Heart right ventricle (tissue), 16 donors: Measurements from ENCODE around the gene ATAD3A. TPM values are rescaled to one million over a fixed set of nuclear protein-coding genes. Genes with fewer than 3 reads are reported as not detected.

ENCODE experiments used
- ATAC-seq, 8 donors: fragments of 200-7000 bp; cut with Tn5 transposase; one replicate each; pipeline ENCODE4 v1.9.1; 2020; ENCODE audit warnings: mild to moderate bottlenecking in 8 of 8, moderate library complexity in 8 of 8, moderate number of reproducible peaks in 1 of 8
- DNase-seq, 2 donors: peaks; one replicate each; pipeline ENCODE4 v3.0.0-alpha.2; 2020
- H3K27ac ChIP-seq, 10 donors: fragments of 200-600 bp; sonication (generic) in 2 of 10; one replicate each; pipeline versions ENCODE4 v1.5.0 to v1.8.0; 2020 to 2022; ENCODE audit warnings: mild to moderate bottlenecking in 3 of 10
- H3K27me3 ChIP-seq, 7 donors: fragments of 200-600 bp; one replicate each; pipeline ENCODE4 v1.8.0; 2021 to 2022; ENCODE audit warnings: mild to moderate bottlenecking in 2 of 7
- H3K36me3 ChIP-seq, 9 donors: fragments of 200-600 bp; sonication (generic) in 1 of 9; one replicate each; pipeline versions ENCODE4 v1.5.0 to v1.8.0; 2020 to 2022; ENCODE audit warnings: mild to moderate bottlenecking in 2 of 9
- H3K4me1 ChIP-seq, 9 donors: fragments of 200-600 bp; sonication (generic) in 1 of 9; one replicate each; pipeline versions ENCODE4 v1.5.0 to v1.8.0; 2020 to 2022; ENCODE audit warnings: mild to moderate bottlenecking in 4 of 9
- H3K4me3 ChIP-seq, 10 donors: fragments of 200-600 bp; sonication (generic) in 2 of 10; one replicate each; pipeline versions ENCODE4 v1.5.0 to v1.8.0; 2020 to 2022; ENCODE audit warnings: mild to moderate bottlenecking in 7 of 10, moderate library complexity in 2 of 10
- H3K9me3 ChIP-seq, 11 donors: fragments of 200-600 bp in 10 of 11; sonication (generic) in 2 of 11; one replicate each; pipeline versions ENCODE4 v1.5.0 to v1.8.0; 2013 to 2022; ENCODE audit warnings: mild to moderate bottlenecking in 2 of 11, control low read depth in 1 of 11, moderate library complexity in 1 of 11
- CTCF ChIP-seq, 9 donors: fragments of 200-600 bp; sonication (generic) in 2 of 9; IDR thresholded peaks; one replicate each; pipeline versions ENCODE4 v1.5.0 to v1.8.0; 2021 to 2022; ENCODE audit warnings: antibody characterized with exemption in 9 of 9, mild to moderate bottlenecking in 5 of 9, moderate library complexity in 1 of 9
- WGBS, 2 donors: extraction: QIAGEN DNeasy Blood & Tissue Kit; methylation state at CpG; one replicate each; pipeline ENCODE4 v1.1.7; 2013; ENCODE audit warnings: inconsistent platforms in 1 of 2; 5-methylcytosine and 5-hydroxymethylcytosine counted together
- intact Hi-C, 10 donors: fragments of 100-400 bp; cut with DNase I; formaldehyde crosslinking; loops; one replicate each; pipeline versions ENCODE4 v1.11.1 to v1.14.2; 2022
- polyA plus RNA-seq, 2 donors: library from polyadenylated mRNA; stranded (reverse); fragments of 200-250 nt; gene quantifications; one replicate each; pipeline ENCODE4 v1.2.3, GENCODE V29; 2013
- total RNA-seq, 10 donors: library from RNA; stranded (reverse); fragmentation: NEBNext Ultra II Directional in 3 of 10; extraction: Animal tissue kit (Norgen Biotek cat#: 25700) in 3 of 10; gene quantifications; one replicate each; pipeline versions ENCODE4 v1.2.1 to v1.2.4, GENCODE V29; 2021 to 2023
- donor health status: Arrhythmogenic right ventricular cardiomyopathy.
- donor health status: ischemic (EF 13 %, LVEDD 7.1; RV severe dilation, severe dysfunction).
- donor health status: healthy with polysubstance abuse.
- donor health status: DM: no; HTN: yes; CAD: no.
- donor health status: DM: no; HTN: no; CAD: no.
- donor health status: ischemic (EF 25% LVEDD 6.9; RV normal size, moderate dysfunction).
- donor health status: ischemic (EF 25% LVEDD 5.7; RV mildly dilated, moderate dysfunction).
- donor health status: healthy.
- donor health status: DM: yes; HTN: yes; CAD: no.
- donor health status: Ischemic cardiomyopathy.
- donor health status: ischemic (EF 35%, LVEDD 5.7; RV mildly dilated, moderate dysfunction).
- donor health status: nonischemic (EF 11% LVEDD 7.7; RV severe dilation, severe dysfunction).
- donor health status: DM: yes; HTN: yes; CAD: no.
- donor health status: PGD.
- donor health status: ischemic (EF 29% LVEDD 5.4; RV normal size, mild dysfunction).
- donor health status: nonischemic (EF 23%, LVEDD 6.1; RV moderate dilation, normal function).

ATAD3A gene
- total and polyA plus RNA-seq, 12 donors: 13.2 to 39.4 (median 16.0) TPM

GRCh38 chr1:1538989-1539309 lies 27.0 kb downstream of the ATAD3A start:
- H3K27me3 ChIP-seq: peaks cover 0 to 15% (median 0%) of the 10 kb centered on the region in 7 donors
- 84 to 85% methylated on average over 18 of the region's 18 CpGs for WGBS, 2 donors
- H3K4me1 ChIP-seq: peaks cover 3 to 39% (median 24%) of the 10 kb centered on the region in 9 donors
- intact Hi-C loops: no loop called here
- H3K4me3 ChIP-seq: peak overlapping the region in 6 of 10 donors; percentile 57 to 70 (median 62)
- no peak for TF ChIP-seq CTCF (IDR thresholded peaks at IDR 0.05)
- no peaks in the 10 kb centered on the region for H3K9me3 ChIP-seq
- peaks cover 0 to 32% (median 4%) of the 10 kb centered on the region in 9 donors for H3K36me3 ChIP-seq
- H3K27ac ChIP-seq: peak overlapping the region in 6 of 10 donors; percentile 39 to 87 (median 77)
- ATAC-seq (no peak), DNase-seq (no peak)

GRCh38 chr1:1539310-1540089 lies 27.5 kb downstream of the ATAD3A start:
- H3K27me3 ChIP-seq: peaks cover 0 to 15% (median 0%) of the 10 kb centered on the region in 7 donors
- H3K4me1 ChIP-seq: peaks cover 3 to 45% (median 25%) of the 10 kb centered on the region in 9 donors
- no peaks in the 10 kb centered on the region for H3K9me3 ChIP-seq
- DNase-seq (peak in 1 of 2 donors; percentile 54), ATAC-seq (peak in 1 of 8 donors; percentile 6)
- H3K27ac ChIP-seq: peak overlapping the region in 8 of 10 donors; percentile 35 to 87 (median 77)
- no peak for TF ChIP-seq CTCF (IDR thresholded peaks at IDR 0.05)
- peaks cover 0 to 34% (median 4%) of the 10 kb centered on the region in 9 donors for H3K36me3 ChIP-seq
- WGBS, 2 donors: 16% methylated on average over 55 to 64 of the region's 66 CpGs
- H3K4me3 ChIP-seq: peak overlapping the region; percentile 8 to 70 (median 58)
- intact Hi-C loops: no loop called here

- Histone ChIP-seq H3K27ac (peak within 1 kb of the TSS in 9 of 10 donors; percentile 69 to 87 (median 79)), H3K27me3 (peaks cover 0 to 15% (median 0%) of the 10 kb centered on the region in 7 donors), H3K36me3 (peaks cover 0 to 38% (median 4%) of the 10 kb centered on the region in 9 donors), H3K4me3 (peak within 1 kb of the TSS; percentile 8 to 70 (median 58)), H3K9me3 (no peaks in the 10 kb centered on the region), H3K4me1 (peaks cover 3 to 48% (median 27%) of the 10 kb centered on the region in 9 donors)
- no peak for TF ChIP-seq CTCF (IDR thresholded peaks at IDR 0.05)
- intact Hi-C loops: no loop called here
- ATAC-seq: peak; percentile 46 to 88 (median 67)
- WGBS, 2 donors: 0 to 1% methylated on average over 36 to 85 of the region's 100 CpGs
- peak; percentile 87 to 88 for DNase-seq
These were observed 28.3 kb downstream of the ATAD3A start, which contains the start of gene TMEM240 for GRCh38 chr1:1540090-1540817. TMEM240 (minus strand) TSS chr1:1540624; CDS start chr1:1540346, 278 bp downstream.
